Endothelial cell of umbilical vein (primary cell): ENCODE data around the gene NRG3.

Source experiments
- CTCF ChIP-seq, 2 donors: IDR thresholded peaks; 1 replicate in 1 of 2; 2 replicates in 1 of 2; pipeline ENCODE4 v1.5.1; 2011; ENCODE audit warnings: low read length in 2 of 2, mild to moderate bottlenecking in 2 of 2, moderate library complexity in 2 of 2, control low read depth in 1 of 2, inconsistent platforms in 1 of 2, low read depth in 1 of 2; ENCODE audit not compliant: insufficient read depth in 1 of 2; ENCODE audit errors: extremely low read depth in 1 of 2
- GATA2 ChIP-seq: IDR thresholded peaks from 2 replicates; pipeline ENCODE4 v1.7.0; 2011; ENCODE audit warnings: low read depth, mild to moderate bottlenecking, moderate library complexity, mixed read lengths, low read length; ENCODE audit not compliant: insufficient read length, insufficient read depth
- JUN ChIP-seq: IDR thresholded peaks from 2 replicates; pipeline ENCODE4 v1.6.1; 2011; ENCODE audit warnings: borderline replicate concordance, low read depth; ENCODE audit not compliant: insufficient read length, insufficient read depth
- POLR2A ChIP-seq: IDR thresholded peaks from 2 replicates; pipeline ENCODE4 v1.6.1; 2012; ENCODE audit warnings: low read depth, mild to moderate bottlenecking, control low read depth, low read length
- POLR2AphosphoS5 ChIP-seq: IDR thresholded peaks from 2 replicates; pipeline ENCODE4 v1.6.1; 2012; ENCODE audit warnings: low read depth, mild to moderate bottlenecking, control low read depth, low read length, moderate library complexity; ENCODE audit not compliant: insufficient read depth
- TF ChIP-seq, protein P1 (sequence below): IDR thresholded peaks from 2 replicates; pipeline ENCODE4 v1.6.1; 2011; ENCODE audit not compliant: insufficient read depth, insufficient read length

- TF ChIP-seq POLR2A = no peak
- TF ChIP-seq CTCF (IDR thresholded peaks at IDR 0.05; ENCODE audit: extremely low read depth in 1 of 2, insufficient read depth in 1 of 2, low read depth in 1 of 2, low read length in 2 of 2) = no peak
- TF ChIP-seq POLR2AphosphoS5 = no peak
- TF ChIP-seq, protein P1, sequence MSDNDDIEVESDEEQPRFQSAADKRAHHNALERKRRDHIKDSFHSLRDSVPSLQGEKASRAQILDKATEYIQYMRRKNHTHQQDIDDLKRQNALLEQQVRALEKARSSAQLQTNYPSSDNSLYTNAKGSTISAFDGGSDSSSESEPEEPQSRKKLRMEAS = no peak
- no peak for TF ChIP-seq GATA2
- TF ChIP-seq JUN = no peak
Measured at GRCh38 chr10:82477776-82478175, 602.8 kb downstream of the NRG3 start.
